ENCODE data around the gene PPP4R4. TPM values are rescaled to one million over a fixed set of nuclear protein-coding genes. Genes with fewer than 3 reads are reported as not detected.

PPP4R4 gene
- total and polyA plus RNA-seq, 11 donors: 0.06 to 1.0 (median 0.40) TPM; not detected in 6

DNA sequence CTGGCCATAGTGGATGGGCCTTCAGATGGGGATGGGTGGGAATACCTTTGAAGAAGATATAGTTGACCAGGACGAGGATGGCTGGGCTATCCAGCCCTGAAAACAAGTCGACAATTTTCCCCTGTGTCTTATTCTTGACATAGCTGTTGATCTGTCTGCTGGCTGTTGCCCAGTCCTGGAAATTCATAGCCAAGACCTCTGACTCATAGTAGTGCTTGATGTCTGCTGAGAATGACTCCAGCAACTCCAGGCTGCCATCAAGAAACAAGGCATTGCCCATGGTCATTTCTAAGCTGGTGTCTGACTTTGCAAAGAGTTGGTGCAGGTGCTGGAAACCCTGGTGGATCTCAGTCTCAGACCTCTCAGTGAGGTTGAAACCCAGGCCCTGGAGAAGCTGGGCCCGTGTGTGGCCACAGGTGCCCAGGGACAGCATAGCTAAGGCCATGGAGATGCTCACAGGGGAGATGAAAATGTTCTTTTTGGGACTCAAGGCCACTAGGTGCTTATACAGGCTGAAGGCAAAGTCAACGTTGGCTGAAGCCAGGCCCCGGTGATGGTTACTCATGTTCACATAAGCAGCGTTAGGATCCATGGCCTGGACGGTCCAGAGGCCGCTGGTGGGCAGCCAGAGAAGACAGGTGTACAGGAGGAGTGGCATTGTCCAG lies 140.0 kb downstream of the PPP4R4 start:
- H3K4me3 ChIP-seq: no peak overlapping the region
- peaks cover 0 to 18% (median 0%) of the 10 kb centered on the region in 12 donors for H3K9me3 ChIP-seq
- 76 to 83% (median 79%) methylated on average over 8 of the region's 8 CpGs for WGBS, 4 donors
- intact Hi-C loops (cut with DNase I): no loop called here
- H3K27me3 ChIP-seq: no peaks in the 10 kb centered on the region
- TF ChIP-seq, protein P1, sequence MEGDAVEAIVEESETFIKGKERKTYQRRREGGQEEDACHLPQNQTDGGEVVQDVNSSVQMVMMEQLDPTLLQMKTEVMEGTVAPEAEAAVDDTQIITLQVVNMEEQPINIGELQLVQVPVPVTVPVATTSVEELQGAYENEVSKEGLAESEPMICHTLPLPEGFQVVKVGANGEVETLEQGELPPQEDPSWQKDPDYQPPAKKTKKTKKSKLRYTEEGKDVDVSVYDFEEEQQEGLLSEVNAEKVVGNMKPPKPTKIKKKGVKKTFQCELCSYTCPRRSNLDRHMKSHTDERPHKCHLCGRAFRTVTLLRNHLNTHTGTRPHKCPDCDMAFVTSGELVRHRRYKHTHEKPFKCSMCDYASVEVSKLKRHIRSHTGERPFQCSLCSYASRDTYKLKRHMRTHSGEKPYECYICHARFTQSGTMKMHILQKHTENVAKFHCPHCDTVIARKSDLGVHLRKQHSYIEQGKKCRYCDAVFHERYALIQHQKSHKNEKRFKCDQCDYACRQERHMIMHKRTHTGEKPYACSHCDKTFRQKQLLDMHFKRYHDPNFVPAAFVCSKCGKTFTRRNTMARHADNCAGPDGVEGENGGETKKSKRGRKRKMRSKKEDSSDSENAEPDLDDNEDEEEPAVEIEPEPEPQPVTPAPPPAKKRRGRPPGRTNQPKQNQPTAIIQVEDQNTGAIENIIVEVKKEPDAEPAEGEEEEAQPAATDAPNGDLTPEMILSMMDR (IDR thresholded peaks at IDR 0.05): no peak
- no peak for TF ChIP-seq POLR2A (IDR thresholded peaks at IDR 0.05)
- DNase-seq (no peak), ATAC-seq (no peak)
- no peaks in the 10 kb centered on the region for H3K36me3 ChIP-seq
- no peaks in the 10 kb centered on the region for H3K4me1 ChIP-seq
- H3K27ac ChIP-seq: no peak overlapping the region

DNA sequence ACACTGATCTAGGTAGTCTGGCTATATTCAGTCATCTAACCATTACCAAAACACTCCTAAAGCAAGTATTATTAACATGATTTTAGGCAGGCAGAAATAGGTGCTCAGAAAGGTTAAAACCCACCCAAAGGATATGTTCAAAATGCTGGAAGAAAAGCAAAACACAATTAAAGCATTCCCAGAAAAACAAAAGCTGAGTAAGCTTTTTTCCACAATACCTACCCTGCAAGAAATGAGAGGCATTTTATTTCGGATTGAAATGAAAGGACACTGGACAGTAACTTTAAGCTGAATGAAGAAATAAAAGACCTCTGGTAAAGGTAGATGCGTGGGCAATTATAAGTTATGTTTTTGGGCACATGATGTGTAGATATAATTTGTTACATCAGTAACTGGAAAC lies 140.8 kb downstream of the PPP4R4 start:
- H3K9me3 ChIP-seq: peaks cover 0 to 18% (median 0%) of the 10 kb centered on the region in 12 donors
- no peak for TF ChIP-seq POLR2A (IDR thresholded peaks at IDR 0.05)
- TF ChIP-seq, protein P1 (IDR thresholded peaks at IDR 0.05): no peak
- no peaks in the 10 kb centered on the region for H3K36me3 ChIP-seq
- intact Hi-C loops (cut with DNase I): no loop called here
- H3K27me3 ChIP-seq: no peaks in the 10 kb centered on the region
- H3K4me1 ChIP-seq: no peaks in the 10 kb centered on the region
- H3K27ac ChIP-seq: no peak overlapping the region
- 78 to 87% (median 81%) methylated on average over 2 of the region's 2 CpGs for WGBS, 4 donors
- ATAC-seq (no peak), DNase-seq (no peak)
- H3K4me3 ChIP-seq: no peak overlapping the region

DNA sequence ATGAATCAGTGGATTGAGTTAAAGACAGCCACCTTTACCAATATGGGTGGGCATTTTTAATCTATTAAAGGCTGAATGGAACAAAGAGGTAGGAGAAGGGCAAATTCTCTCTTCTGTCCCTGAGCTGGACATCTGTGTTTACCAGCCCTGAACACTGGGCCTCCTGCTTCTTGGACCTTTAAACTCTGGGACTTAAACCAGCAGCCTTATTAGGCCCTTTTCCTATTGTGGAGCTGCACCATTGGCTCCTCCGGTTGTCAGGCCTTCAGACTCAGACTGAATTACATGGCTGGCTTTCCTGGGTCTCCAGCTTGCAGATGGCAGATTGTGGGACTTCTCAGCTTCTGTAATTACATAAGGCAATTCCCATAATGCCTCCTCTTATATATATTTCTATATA lies 142.6 kb downstream of the PPP4R4 start:
- no peak for DNase-seq
- Histone ChIP-seq H3K36me3 (no peaks in the 10 kb centered on the region), H3K27me3 (peaks cover 0 to 2% (median 0%) of the 10 kb centered on the region in 9 donors), H3K4me3 (no peak overlapping the region), H3K27ac (no peak overlapping the region), H3K9me3 (peaks cover 0 to 18% (median 0%) of the 10 kb centered on the region in 12 donors), H3K4me1 (no peaks in the 10 kb centered on the region)
- intact Hi-C loops (cut with DNase I): no loop called here
- WGBS, 4 donors: 67 to 87% (median 80%) methylated on average over 1 of the region's 1 CpG
- TF ChIP-seq POLR2A (IDR thresholded peaks at IDR 0.05): no peak
- TF ChIP-seq, protein P1 (IDR thresholded peaks at IDR 0.05): no peak
- ATAC-seq: no peak

DNA sequence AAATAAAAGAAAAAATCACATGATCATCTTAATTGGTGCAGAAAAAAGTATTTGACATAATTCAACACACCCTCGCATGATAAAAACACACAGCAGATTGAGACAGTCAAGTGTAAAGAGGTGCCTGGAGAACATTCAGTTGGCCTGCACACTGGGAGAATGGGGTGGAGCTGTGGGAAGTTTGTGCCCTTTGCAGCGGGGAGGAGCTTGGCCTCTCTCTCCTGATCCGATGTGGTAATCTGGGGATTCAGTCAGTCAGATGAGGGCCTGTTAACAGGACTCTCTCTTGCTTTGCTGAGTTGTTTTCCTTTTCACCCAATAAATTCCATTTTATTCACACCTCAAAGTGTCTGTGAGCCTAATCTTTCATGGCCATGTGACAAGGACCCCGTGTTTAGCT lies 143.1 kb downstream of the PPP4R4 start:
- Histone ChIP-seq H3K4me3 (no peak overlapping the region), H3K9me3 (peaks cover 0 to 18% (median 0%) of the 10 kb centered on the region in 12 donors), H3K27me3 (peaks cover 0 to 3% (median 0%) of the 10 kb centered on the region in 9 donors), H3K36me3 (no peaks in the 10 kb centered on the region), H3K27ac (no peak overlapping the region), H3K4me1 (no peaks in the 10 kb centered on the region)
- no peak for TF ChIP-seq POLR2A (IDR thresholded peaks at IDR 0.05)
- TF ChIP-seq, protein P1 (IDR thresholded peaks at IDR 0.05): no peak
- 50 to 54% (median 52%) methylated on average over 4 of the region's 4 CpGs for WGBS, 4 donors
- peak in 1 of 5 donors; percentile 38 for DNase-seq
- ATAC-seq: peak in 2 of 4 donors; percentile 64 to 76
- intact Hi-C loops (cut with DNase I): no loop called here
